ENCODE measurements around the gene ZNF366. TPM values are rescaled to one million over a fixed set of nuclear protein-coding genes. Genes with fewer than 3 reads are reported as not detected.

ZNF366 gene
- total and polyA plus RNA-seq, 10 donors: 0.26 to 19.8 (median 9.4) TPM

- Histone ChIP-seq H3K4me3 (no peak overlapping the region), H3K27me3 (replicated peaks in 1 of 7) (no peaks in the 10 kb centered on the region), H3K27ac (no peak overlapping the region), H3K4me1 (no peaks in the 10 kb centered on the region), H3K9me3 (peaks cover 0 to 36% (median 10%) of the 10 kb centered on the region in 8 donors), H3K36me3 (no peaks in the 10 kb centered on the region)
- intact Hi-C loops (cut with DNase I; ENCODE audit: low total_unique reads): no loop called here
- 61 to 83% (median 76%) methylated on average over 3 of the region's 3 CpGs for WGBS, 5 donors
- TF ChIP-seq POLR2A (IDR thresholded peaks at IDR 0.05) (no peak), POLR2AphosphoS5 (IDR thresholded peaks at IDR 0.05) (no peak), CTCF (IDR thresholded peaks at IDR 0.05 in 8 of 11, conservative IDR thresholded peaks at IDR 0.05 in 3 of 11) (no peak)
- DNase-seq: no peak
These were observed 36.2 kb upstream of the ZNF366 start for GRCh38 chr5:72543365-72543764.

- Histone ChIP-seq H3K4me3 (no peak overlapping the region), H3K36me3 (no peaks in the 10 kb centered on the region), H3K27me3 (replicated peaks in 1 of 7) (no peaks in the 10 kb centered on the region), H3K27ac (no peak overlapping the region), H3K4me1 (no peaks in the 10 kb centered on the region), H3K9me3 (peaks cover 0 to 29% (median 5%) of the 10 kb centered on the region in 8 donors)
- intact Hi-C loops (cut with DNase I; ENCODE audit: low total_unique reads): no loop called here
- DNase-seq: no peak
- 93 to 100% (median 94%) methylated on average over 1 of the region's 1 CpG for WGBS, 5 donors
- no peak for TF ChIP-seq CTCF (IDR thresholded peaks at IDR 0.05 in 8 of 11, conservative IDR thresholded peaks at IDR 0.05 in 3 of 11)
- no peak for TF ChIP-seq POLR2AphosphoS5 (IDR thresholded peaks at IDR 0.05)
- TF ChIP-seq POLR2A (IDR thresholded peaks at IDR 0.05): no peak
These were observed 35.5 kb upstream of the ZNF366 start for GRCh38 chr5:72542695-72543094.

- DNase-seq: no peak
- intact Hi-C loops (cut with DNase I; ENCODE audit: low total_unique reads): no loop called here
- no peaks in the 10 kb centered on the region for H3K36me3 ChIP-seq
- H3K9me3 ChIP-seq: peaks cover 0 to 19% (median 2%) of the 10 kb centered on the region in 8 donors
- no peaks in the 10 kb centered on the region for H3K4me1 ChIP-seq
- 71 to 81% (median 77%) methylated on average over 7 of the region's 7 CpGs for WGBS, 5 donors
- no peaks in the 10 kb centered on the region for H3K27me3 ChIP-seq (replicated peaks in 1 of 7)
- H3K4me3 ChIP-seq: no peak overlapping the region
- no peak overlapping the region for H3K27ac ChIP-seq
- no peak for TF ChIP-seq POLR2AphosphoS5 (IDR thresholded peaks at IDR 0.05)
- no peak for TF ChIP-seq CTCF (IDR thresholded peaks at IDR 0.05 in 8 of 11, conservative IDR thresholded peaks at IDR 0.05 in 3 of 11)
- TF ChIP-seq POLR2A (IDR thresholded peaks at IDR 0.05): no peak
These were observed 34.5 kb upstream of the ZNF366 start for GRCh38 chr5:72541501-72542225.

- Histone ChIP-seq H3K27me3 (replicated peaks in 1 of 7) (no peaks in the 10 kb centered on the region), H3K36me3 (no peaks in the 10 kb centered on the region), H3K4me1 (no peaks in the 10 kb centered on the region), H3K27ac (no peak overlapping the region), H3K4me3 (no peak overlapping the region), H3K9me3 (peaks cover 0 to 14% (median 2%) of the 10 kb centered on the region in 8 donors)
- TF ChIP-seq POLR2A (IDR thresholded peaks at IDR 0.05): no peak
- no peak for TF ChIP-seq CTCF (IDR thresholded peaks at IDR 0.05 in 8 of 11, conservative IDR thresholded peaks at IDR 0.05 in 3 of 11)
- no peak for TF ChIP-seq POLR2AphosphoS5 (IDR thresholded peaks at IDR 0.05)
- 85 to 89% (median 88%) methylated on average over 7 of the region's 7 CpGs for WGBS, 5 donors
- DNase-seq: no peak
- intact Hi-C loops (cut with DNase I; ENCODE audit: low total_unique reads): no loop called here
These were observed 33.7 kb upstream of the ZNF366 start for GRCh38 chr5:72540759-72541438.
